ENCODE data around the gene RAC3. TPM values are rescaled to one million over a fixed set of nuclear protein-coding genes. Genes with fewer than 3 reads are reported as not detected.
A peak's percentile ranks its signal among the peaks of the same experiment; 100 is the strongest.
"Not testable (repeated sequence)": the region's sequence is repeated elsewhere in the genome, so short reads cannot be mapped to it uniquely, and the experiment has no call there.

Gene RAC3
- total RNA-seq, 6 experiments from 2014 or later: 4.3 to 8.5 (median 5.6) TPM

- Mint-ChIP-seq H3K4me3 (peak overlapping the region; percentile 86), H3K4me1 (ENCODE audit: low read depth) (peaks cover 17% of the 10 kb centered on the region), H3K9me3 (no peaks in the 10 kb centered on the region), H3K27me3 (ENCODE audit: insufficient read depth) (no peaks in the 10 kb centered on the region; the same call in 1 of the 2 replicates), H3K36me3 (ENCODE audit: low read depth) (peaks cover 6% of the 10 kb centered on the region; the same call in 1 of the 2 replicates), H3K27ac (peak overlapping the region; percentile 93)
- DNase-seq: no peak
- no peak for TF ChIP-seq CTCF (IDR thresholded peaks at IDR 0.05)
Observed at GRCh38 chr17:82037889-82038195, 6.4 kb downstream of the RAC3 start.

GRCh38 chr17:82038796-82039409, 7.4 kb downstream of the RAC3 start:
- not testable (repeated sequence) for DNase-seq, H3K4me3 Mint-ChIP-seq
- H3K4me1 Mint-ChIP-seq (ENCODE audit: low read depth): peaks cover 17% of the 10 kb centered on the region

GRCh38 chr17:82039695-82040299, 8.3 kb downstream of the RAC3 start:
- no peak for TF ChIP-seq CTCF (IDR thresholded peaks at IDR 0.05)
- peaks cover 17% of the 10 kb centered on the region for H3K4me1 Mint-ChIP-seq (ENCODE audit: low read depth)
- H3K36me3 Mint-ChIP-seq (ENCODE audit: low read depth): peaks cover 6% of the 10 kb centered on the region; the same call in 1 of the 2 replicates
- no peak overlapping the region for H3K27ac Mint-ChIP-seq
- no peak overlapping the region for H3K4me3 Mint-ChIP-seq
- H3K9me3 Mint-ChIP-seq: no peaks in the 10 kb centered on the region
- no peaks in the 10 kb centered on the region; the same call in 1 of the 2 replicates for H3K27me3 Mint-ChIP-seq (ENCODE audit: insufficient read depth)
- DNase-seq: no peak

More at GRCh38 chr17:82038796-82039409, 7.4 kb downstream of the RAC3 start:
- H3K27me3 Mint-ChIP-seq (ENCODE audit: insufficient read depth); H3K36me3 Mint-ChIP-seq (ENCODE audit: low read depth); H3K27ac Mint-ChIP-seq; H3K9me3 Mint-ChIP-seq: not testable (repeated sequence)

GRCh38 chr17:82041144-82041814, 9.8 kb downstream of the RAC3 start:
- Mint-ChIP-seq H3K4me1 (ENCODE audit: low read depth) (peaks cover 17% of the 10 kb centered on the region), H3K27me3 (ENCODE audit: insufficient read depth) (no peaks in the 10 kb centered on the region; the same call in 1 of the 2 replicates), H3K9me3 (no peaks in the 10 kb centered on the region), H3K4me3 (peak overlapping the region; percentile 20; the same call in 1 of the 2 replicates), H3K27ac (no peak overlapping the region; the same call in 1 of the 2 replicates), H3K36me3 (ENCODE audit: low read depth) (no peaks in the 10 kb centered on the region)
- no peak for TF ChIP-seq CTCF (IDR thresholded peaks at IDR 0.05)
- DNase-seq: no peak

GRCh38 chr17:82042649-82043048, 11.2 kb downstream of the RAC3 start:
- Mint-ChIP-seq H3K4me3 (no peak overlapping the region), H3K36me3 (ENCODE audit: low read depth) (peaks cover 3% of the 10 kb centered on the region; the same call in 1 of the 2 replicates), H3K27me3 (ENCODE audit: insufficient read depth) (no peaks in the 10 kb centered on the region; the same call in 1 of the 2 replicates), H3K9me3 (no peaks in the 10 kb centered on the region), H3K27ac (no peak overlapping the region), H3K4me1 (ENCODE audit: low read depth) (peaks cover 15% of the 10 kb centered on the region)
- DNase-seq: no peak
- no peak for TF ChIP-seq CTCF (IDR thresholded peaks at IDR 0.05)

GRCh38 chr17:82043507-82043906, 12.0 kb downstream of the RAC3 start:
- no peak for DNase-seq
- Mint-ChIP-seq H3K4me3 (no peak overlapping the region), H3K9me3 (no peaks in the 10 kb centered on the region), H3K27ac (no peak overlapping the region), H3K4me1 (ENCODE audit: low read depth) (peaks cover 10% of the 10 kb centered on the region), H3K27me3 (ENCODE audit: insufficient read depth) (no peaks in the 10 kb centered on the region; the same call in 1 of the 2 replicates), H3K36me3 (ENCODE audit: low read depth) (peaks cover 5% of the 10 kb centered on the region; the same call in 1 of the 2 replicates)
- no peak for TF ChIP-seq CTCF (IDR thresholded peaks at IDR 0.05)
